Neural cell (in vitro differentiated cells): ENCODE results near the gene FGF12. TPM values are rescaled to one million over a fixed set of nuclear protein-coding genes. Genes with fewer than 3 reads are reported as not detected.

ENCODE experiments used
- H2AFZ ChIP-seq: fragments of 200-600, 300-800 bp; sonication (generic), shearing (Covaris generic); 2 replicates; pipeline ENCODE4 v1.6.0; 2014; ENCODE audit warnings: low read depth, mild to moderate bottlenecking, antibody characterized with exemption, low read length, moderate library complexity
- H3F3A ChIP-seq: fragments of 200-600 bp; shearing (Covaris generic); 2 replicates; pipeline ENCODE4 v1.6.1; 2016; ENCODE audit warnings: mild to moderate bottlenecking, moderate library complexity, mixed read lengths, antibody characterized with exemption, low read length; ENCODE audit not compliant: insufficient read depth, poor library complexity, severe bottlenecking
- H3K27ac ChIP-seq: fragments of 200-600, 300-800 bp; sonication (generic), shearing (Covaris generic); 2 replicates; pipeline ENCODE4 v1.5.1; 2014; ENCODE audit warnings: mild to moderate bottlenecking, low read length, moderate library complexity
- H3K27me3 ChIP-seq: fragments of 300-800, 200-600 bp; sonication (generic), shearing (Covaris generic); 2 replicates; pipeline ENCODE4 v1.6.0; 2014; ENCODE audit warnings: mild to moderate bottlenecking, low read depth, low read length, moderate library complexity; ENCODE audit not compliant: insufficient read depth
- H3K36me3 ChIP-seq: fragments of 300-800, 200-600 bp; sonication (generic), shearing (Covaris generic); 2 replicates; pipeline ENCODE4 v1.5.1; 2014; ENCODE audit warnings: mild to moderate bottlenecking, antibody characterized with exemption, low read length, moderate library complexity; ENCODE audit not compliant: insufficient read depth
- H3K4me2 ChIP-seq: fragments of 300-800, 200-600 bp; sonication (generic), shearing (Covaris generic); 2 replicates; pipeline ENCODE4 v1.6.0; 2014; ENCODE audit warnings: mild to moderate bottlenecking, low read length
- H3K4me3 ChIP-seq: fragments of 300-800, 200-600 bp; sonication (generic), shearing (Covaris generic); 2 replicates; pipeline ENCODE4 v1.5.1; 2014; ENCODE audit warnings: mild to moderate bottlenecking, low read length, moderate library complexity
- H3K79me2 ChIP-seq: fragments of 200-600 bp; shearing (Covaris generic); replicated peaks from 2 replicates; pipeline ENCODE4 v1.6.0; 2014; ENCODE audit warnings: mild to moderate bottlenecking, low read length, moderate library complexity; ENCODE audit not compliant: insufficient read depth
- H3K9ac ChIP-seq: fragments of 300-800, 200-600 bp; sonication (generic), shearing (Covaris generic); 2 replicates; pipeline ENCODE4 v1.6.1; 2016; ENCODE audit warnings: mild to moderate bottlenecking, low read length, mixed read lengths
- H3K9me2 ChIP-seq: fragments of 200-600 bp; shearing (Covaris generic); 2 replicates; pipeline ENCODE4 v1.6.1; 2016; ENCODE audit warnings: mild to moderate bottlenecking, low read length, mixed read lengths; ENCODE audit not compliant: insufficient read depth
- H3K9me3 ChIP-seq: fragments of 200-600, 300-800 bp; sonication (generic), shearing (Covaris generic); 2 replicates; pipeline ENCODE4 v1.6.1; 2016; ENCODE audit warnings: mild to moderate bottlenecking, mixed run types, low read length, moderate library complexity, mixed read lengths
- H4K20me1 ChIP-seq: fragments of 200-600 bp; shearing (Covaris generic); 2 replicates; pipeline ENCODE4 v1.6.1; 2016; ENCODE audit warnings: mild to moderate bottlenecking, mixed run types; ENCODE audit not compliant: insufficient read depth
- CTCF ChIP-seq: fragments of 450-650 bp; IDR thresholded peaks from 2 replicates; pipeline ENCODE4 v1.5.1; 2014; ENCODE audit warnings: antibody characterized with exemption, mild to moderate bottlenecking, moderate library complexity; ENCODE audit not compliant: poor library complexity, severe bottlenecking
- EP300 ChIP-seq: fragments of 450-650 bp; conservative IDR thresholded peaks from 2 replicates; pipeline ENCODE4 v1.6.1; 2014; ENCODE audit warnings: antibody characterized with exemption, mild to moderate bottlenecking, moderate library complexity; ENCODE audit not compliant: poor library complexity, severe bottlenecking
- EZH2 ChIP-seq: fragments of 200-600, 300-800 bp; shearing (Covaris generic), sonication (generic); IDR thresholded peaks from 2 replicates; pipeline ENCODE4 v1.6.1; 2014; ENCODE audit warnings: antibody characterized with exemption, low read length, borderline replicate concordance, mild to moderate bottlenecking; ENCODE audit not compliant: insufficient read depth, poor library complexity, severe bottlenecking
- MXI1 ChIP-seq: fragments of 450-650 bp; conservative IDR thresholded peaks from 2 replicates; pipeline ENCODE4 v1.6.1; 2014; ENCODE audit warnings: antibody characterized with exemption, mild to moderate bottlenecking; ENCODE audit not compliant: poor library complexity, severe bottlenecking
- POLR2AphosphoS5 ChIP-seq: IDR thresholded peaks from 2 replicates; pipeline ENCODE4 v1.6.1; 2012
- RAD21 ChIP-seq: fragments of 450-650 bp; conservative IDR thresholded peaks from 2 replicates; pipeline ENCODE4 v1.6.1; 2014; ENCODE audit warnings: antibody characterized with exemption, mild to moderate bottlenecking, moderate library complexity
- REST ChIP-seq: IDR thresholded peaks from 2 replicates; pipeline ENCODE4 v1.6.1; 2012; ENCODE audit warnings: borderline replicate concordance
- SMC3 ChIP-seq: fragments of 450-650 bp; conservative IDR thresholded peaks from 2 replicates; pipeline ENCODE4 v1.6.1; 2014; ENCODE audit warnings: antibody characterized with exemption, mild to moderate bottlenecking, moderate library complexity; ENCODE audit not compliant: poor library complexity
- TAF1 ChIP-seq: IDR thresholded peaks from 2 replicates; pipeline ENCODE4 v1.6.1; 2012; ENCODE audit warnings: low read depth
- polyA plus RNA-seq: library from polyadenylated mRNA; depleted of rRNA; stranded (reverse); fragments of >200 nt; gene quantifications from 2 replicates; pipeline ENCODE4 v1.2.3, GENCODE V29; 2014

The FGF12 gene
- polyA plus RNA-seq, 1 donor from 2014 or later: 4.8 TPM

- Histone ChIP-seq H2AFZ (no peak overlapping the region), H3K27me3 (no peaks in the 10 kb centered on the region), H3K4me3 (peak overlapping the region; percentile 30), H3K9me2 (no peaks in the 10 kb centered on the region), H3K79me2 (no peaks in the 10 kb centered on the region), H3F3A (peaks cover 3% of the 10 kb centered on the region), H3K9me3 (no peaks in the 10 kb centered on the region), H3K4me2 (peak overlapping the region; percentile 46), H3K36me3 (no peaks in the 10 kb centered on the region), H4K20me1 (no peaks in the 10 kb centered on the region), H3K9ac (no peak overlapping the region), H3K27ac (peak overlapping the region; percentile 41)
- TF ChIP-seq RAD21 (no peak), MXI1 (no peak), EP300 (no peak), EZH2 (no peak), POLR2AphosphoS5 (no peak), CTCF (no peak), SMC3 (no peak), REST (no peak), TAF1 (no peak)
Measured at GRCh38 chr3:192302721-192303120, 424.6 kb downstream of the FGF12 start.

GRCh38 chr3:192299921-192300320 is 427.4 kb downstream of the FGF12 start:
- no peak overlapping the region for H3K4me2 ChIP-seq
- no peaks in the 10 kb centered on the region for H3K27me3 ChIP-seq
- TF ChIP-seq CTCF (no peak), MXI1 (no peak), EP300 (no peak), REST (no peak), RAD21 (no peak), EZH2 (no peak), SMC3 (no peak), TAF1 (no peak), POLR2AphosphoS5 (no peak)
- H3K9me2 ChIP-seq: no peaks in the 10 kb centered on the region
- no peaks in the 10 kb centered on the region for H3K36me3 ChIP-seq
- no peak overlapping the region for H2AFZ ChIP-seq
- no peak overlapping the region for H3K9ac ChIP-seq
- H3K9me3 ChIP-seq: no peaks in the 10 kb centered on the region
- no peaks in the 10 kb centered on the region for H4K20me1 ChIP-seq
- peaks cover 3% of the 10 kb centered on the region for H3F3A ChIP-seq
- no peaks in the 10 kb centered on the region for H3K79me2 ChIP-seq
- H3K27ac ChIP-seq: no peak overlapping the region
- H3K4me3 ChIP-seq: no peak overlapping the region
